ENCODE results near the gene ADNP2. TPM values are rescaled to one million over a fixed set of nuclear protein-coding genes. Genes with fewer than 3 reads are reported as not detected.
A peak's percentile ranks its signal among the peaks of the same experiment; 100 is the strongest.

The ADNP2 gene
- total and polyA plus RNA-seq, 2 of the 13 experiments (the other 11 are each of a cell fraction or from before 2014, with no cell fraction given), result 10.8 to 25.5 TPM

DNA sequence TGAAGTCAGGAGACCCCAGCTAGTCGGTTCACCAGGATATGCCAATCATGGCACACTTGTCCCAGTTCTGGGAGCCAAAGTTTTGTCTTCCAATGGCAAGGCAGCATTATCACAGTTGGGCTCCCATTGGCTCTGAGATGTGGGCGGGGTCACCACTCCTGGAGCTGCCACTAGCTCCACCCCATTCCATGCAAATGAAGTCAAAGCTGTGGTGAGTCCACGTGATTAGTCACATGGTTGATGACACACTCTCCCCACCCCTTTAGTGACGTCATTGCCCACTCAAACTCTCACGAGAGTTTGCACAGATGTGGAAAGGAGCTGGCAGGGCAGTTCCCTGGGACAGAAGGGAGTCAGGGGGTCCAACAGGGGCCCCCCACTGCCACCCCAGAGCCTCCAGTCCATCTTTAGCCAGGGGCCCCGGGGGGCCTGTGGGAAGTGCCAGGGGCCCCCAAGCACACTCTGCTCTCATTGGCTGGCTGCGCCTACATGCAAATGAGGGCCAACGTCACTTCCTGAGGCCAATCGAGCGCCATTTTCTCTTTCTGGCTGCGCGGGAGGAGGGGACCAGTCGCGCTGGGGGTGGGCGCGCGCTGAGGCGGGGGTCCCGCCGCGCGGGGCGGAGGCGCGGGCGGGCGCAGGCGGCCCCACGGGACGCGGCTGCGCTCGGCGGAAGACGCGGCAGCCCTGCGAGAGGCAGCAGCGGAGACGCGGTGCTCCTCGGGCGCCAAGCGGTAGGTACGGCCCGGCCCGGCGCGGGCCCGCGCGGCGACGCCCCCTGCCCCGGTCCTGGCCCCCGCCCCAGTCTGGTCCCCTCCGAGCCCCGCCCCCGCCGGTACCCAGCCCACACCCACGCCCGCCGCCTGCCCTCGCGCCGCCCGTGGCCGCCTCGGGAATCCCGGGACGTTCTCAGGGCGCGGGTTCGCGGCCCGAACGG, at the start of gene ADNP2 (continued):
- TF ChIP-seq BRD4 (CRISPR knock-in tag; IDR thresholded peaks at IDR 0.05) (no peak), ZNF224 (CRISPR knock-in tag; IDR thresholded peaks at IDR 0.05) (no peak), AGO2 (optimal IDR thresholded peaks at IDR 0.05; ENCODE audit: low read depth, low read length) (no peak), SKI (IDR thresholded peaks at IDR 0.05; ENCODE audit: partially characterized antibody) (no peak), ZNF17 (CRISPR knock-in tag; IDR thresholded peaks at IDR 0.05) (no peak), RAD51 (IDR thresholded peaks at IDR 0.05; ENCODE audit: borderline replicate concordance) (peak; percentile 96), ZNF546 (CRISPR knock-in tag; conservative IDR thresholded peaks at IDR 0.05) (no peak), THAP11 (CRISPR knock-in tag; IDR thresholded peaks at IDR 0.05) (peak; percentile 76), MAZ (IDR thresholded peaks at IDR 0.05; ENCODE audit: borderline replicate concordance, low read depth, low read length) (0 out of 2 replicates have a peak, but pooled peaks have one; percentile 25), MAZ (CRISPR knock-in tag; IDR thresholded peaks at IDR 0.05; ENCODE audit: low read depth) (peak; percentile 63; the same call in 1 of the 2 replicates), ZNF577 (CRISPR knock-in tag; IDR thresholded peaks at IDR 0.05; ENCODE audit: borderline replicate concordance, low read depth) (no peak), ZNF343 (CRISPR knock-in tag; IDR thresholded peaks at IDR 0.05) (no peak), ZNF20 (CRISPR knock-in tag; IDR thresholded peaks at IDR 0.05) (no peak), CHD2 (IDR thresholded peaks at IDR 0.05; ENCODE audit: low read depth, low read length) (peak; percentile 90), SMC3 (IDR thresholded peaks at IDR 0.05; ENCODE audit: low read length) (no peak), ELF3 (CRISPR knock-in tag; IDR thresholded peaks at IDR 0.05) (0 out of 2 replicates have a peak, but pooled peaks have one; percentile 9), SRF (IDR thresholded peaks at IDR 0.05; ENCODE audit: low read depth, low read length) (no peak), FOSL2 (CRISPR knock-in tag; IDR thresholded peaks at IDR 0.05) (peak; percentile 86)
- TF ChIP-seq, protein P1, sequence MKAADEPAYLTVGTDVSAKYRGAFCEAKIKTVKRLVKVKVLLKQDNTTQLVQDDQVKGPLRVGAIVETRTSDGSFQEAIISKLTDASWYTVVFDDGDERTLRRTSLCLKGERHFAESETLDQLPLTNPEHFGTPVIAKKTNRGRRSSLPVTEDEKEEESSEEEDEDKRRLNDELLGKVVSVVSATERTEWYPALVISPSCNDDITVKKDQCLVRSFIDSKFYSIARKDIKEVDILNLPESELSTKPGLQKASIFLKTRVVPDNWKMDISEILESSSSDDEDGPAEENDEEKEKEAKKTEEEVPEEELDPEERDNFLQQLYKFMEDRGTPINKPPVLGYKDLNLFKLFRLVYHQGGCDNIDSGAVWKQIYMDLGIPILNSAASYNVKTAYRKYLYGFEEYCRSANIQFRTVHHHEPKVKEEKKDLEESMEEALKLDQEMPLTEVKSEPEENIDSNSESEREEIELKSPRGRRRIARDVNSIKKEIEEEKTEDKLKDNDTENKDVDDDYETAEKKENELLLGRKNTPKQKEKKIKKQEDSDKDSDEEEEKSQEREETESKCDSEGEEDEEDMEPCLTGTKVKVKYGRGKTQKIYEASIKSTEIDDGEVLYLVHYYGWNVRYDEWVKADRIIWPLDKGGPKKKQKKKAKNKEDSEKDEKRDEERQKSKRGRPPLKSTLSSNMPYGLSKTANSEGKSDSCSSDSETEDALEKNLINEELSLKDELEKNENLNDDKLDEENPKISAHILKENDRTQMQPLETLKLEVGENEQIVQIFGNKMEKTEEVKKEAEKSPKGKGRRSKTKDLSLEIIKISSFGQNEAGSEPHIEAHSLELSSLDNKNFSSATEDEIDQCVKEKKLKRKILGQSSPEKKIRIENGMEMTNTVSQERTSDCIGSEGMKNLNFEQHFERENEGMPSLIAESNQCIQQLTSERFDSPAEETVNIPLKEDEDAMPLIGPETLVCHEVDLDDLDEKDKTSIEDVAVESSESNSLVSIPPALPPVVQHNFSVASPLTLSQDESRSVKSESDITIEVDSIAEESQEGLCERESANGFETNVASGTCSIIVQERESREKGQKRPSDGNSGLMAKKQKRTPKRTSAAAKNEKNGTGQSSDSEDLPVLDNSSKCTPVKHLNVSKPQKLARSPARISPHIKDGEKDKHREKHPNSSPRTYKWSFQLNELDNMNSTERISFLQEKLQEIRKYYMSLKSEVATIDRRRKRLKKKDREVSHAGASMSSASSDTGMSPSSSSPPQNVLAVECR (CRISPR knock-in tag; IDR thresholded peaks at IDR 0.05; ENCODE audit: borderline replicate concordance), result no peak; the same call in 1 of the 2 replicates
- TF ChIP-seq, protein P2, sequence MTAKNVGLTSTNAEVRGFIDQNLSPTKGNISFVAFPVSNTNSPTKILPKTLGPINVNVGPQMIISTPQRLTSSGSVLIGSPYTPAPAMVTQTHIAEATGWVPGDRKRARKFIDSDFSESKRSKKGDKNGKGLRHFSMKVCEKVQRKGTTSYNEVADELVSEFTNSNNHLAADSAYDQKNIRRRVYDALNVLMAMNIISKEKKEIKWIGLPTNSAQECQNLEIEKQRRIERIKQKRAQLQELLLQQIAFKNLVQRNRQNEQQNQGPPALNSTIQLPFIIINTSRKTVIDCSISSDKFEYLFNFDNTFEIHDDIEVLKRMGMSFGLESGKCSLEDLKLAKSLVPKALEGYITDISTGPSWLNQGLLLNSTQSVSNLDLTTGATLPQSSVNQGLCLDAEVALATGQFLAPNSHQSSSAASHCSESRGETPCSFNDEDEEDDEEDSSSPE (CRISPR knock-in tag; IDR thresholded peaks at IDR 0.05), result peak; percentile 46; the same call in 1 of the 2 replicates
- TF ChIP-seq, protein P3, sequence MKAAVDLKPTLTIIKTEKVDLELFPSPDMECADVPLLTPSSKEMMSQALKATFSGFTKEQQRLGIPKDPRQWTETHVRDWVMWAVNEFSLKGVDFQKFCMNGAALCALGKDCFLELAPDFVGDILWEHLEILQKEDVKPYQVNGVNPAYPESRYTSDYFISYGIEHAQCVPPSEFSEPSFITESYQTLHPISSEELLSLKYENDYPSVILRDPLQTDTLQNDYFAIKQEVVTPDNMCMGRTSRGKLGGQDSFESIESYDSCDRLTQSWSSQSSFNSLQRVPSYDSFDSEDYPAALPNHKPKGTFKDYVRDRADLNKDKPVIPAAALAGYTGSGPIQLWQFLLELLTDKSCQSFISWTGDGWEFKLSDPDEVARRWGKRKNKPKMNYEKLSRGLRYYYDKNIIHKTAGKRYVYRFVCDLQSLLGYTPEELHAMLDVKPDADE (CRISPR knock-in tag; IDR thresholded peaks at IDR 0.05), result no peak
- TF ChIP-seq, protein P4, sequence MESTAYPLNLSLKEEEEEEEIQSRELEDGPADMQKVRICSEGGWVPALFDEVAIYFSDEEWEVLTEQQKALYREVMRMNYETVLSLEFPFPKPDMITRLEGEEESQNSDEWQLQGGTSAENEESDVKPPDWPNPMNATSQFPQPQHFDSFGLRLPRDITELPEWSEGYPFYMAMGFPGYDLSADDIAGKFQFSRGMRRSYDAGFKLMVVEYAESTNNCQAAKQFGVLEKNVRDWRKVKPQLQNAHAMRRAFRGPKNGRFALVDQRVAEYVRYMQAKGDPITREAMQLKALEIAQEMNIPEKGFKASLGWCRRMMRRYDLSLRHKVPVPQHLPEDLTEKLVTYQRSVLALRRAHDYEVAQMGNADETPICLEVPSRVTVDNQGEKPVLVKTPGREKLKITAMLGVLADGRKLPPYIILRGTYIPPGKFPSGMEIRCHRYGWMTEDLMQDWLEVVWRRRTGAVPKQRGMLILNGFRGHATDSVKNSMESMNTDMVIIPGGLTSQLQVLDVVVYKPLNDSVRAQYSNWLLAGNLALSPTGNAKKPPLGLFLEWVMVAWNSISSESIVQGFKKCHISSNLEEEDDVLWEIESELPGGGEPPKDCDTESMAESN (CRISPR knock-in tag; conservative IDR thresholded peaks at IDR 0.05), result no peak
